Prostate gland (tissue), 2 donors: Measurements from ENCODE around the gene ZNF862. TPM values are rescaled to one million over a fixed set of nuclear protein-coding genes. Genes with fewer than 3 reads are reported as not detected.

Experiments
- DNase-seq: peaks from one replicate; pipeline ENCODE4 v3.0.0-alpha.2; 2019; ENCODE audit warnings: low spot score
- H3K27ac ChIP-seq, 2 donors: fragments of 200-600 bp; sonication (generic); 2 replicates each; pipeline ENCODE4 v1.5.1; 2017 to 2019
- H3K27me3 ChIP-seq: fragments of 200-600 bp; sonication (generic); replicated peaks from 2 replicates; pipeline ENCODE4 v1.5.1; 2019; ENCODE audit not compliant: insufficient read depth
- H3K36me3 ChIP-seq, 2 donors: fragments of 200-600 bp; sonication (generic); 1 replicate in 1 of 2; 2 replicates in 1 of 2; pipeline versions ENCODE4 v1.5.1 to v1.8.1; 2017 to 2019
- H3K4me1 ChIP-seq: fragments of 200-600 bp; sonication (generic); replicated peaks from 2 replicates; pipeline ENCODE4 v1.5.1; 2019
- H3K4me3 ChIP-seq, 2 donors: fragments of 200-600 bp; sonication (generic); 2 replicates each; pipeline ENCODE4 v1.5.1; 2017 to 2019
- H3K9me3 ChIP-seq: fragments of 200-600 bp; sonication (generic); 2 replicates; pipeline ENCODE4 v1.5.1; 2017
- CTCF ChIP-seq, 4 experiments: fragments of 200-600 bp in 2 of 4; fragments of 450-650 bp in 2 of 4; sonication (generic) in 2 of 4; IDR thresholded peaks; 1 replicate in 3 of 4; 2 replicates in 1 of 4; pipeline ENCODE4 v1.5.1; 2016 to 2019; ENCODE audit warnings: antibody characterized with exemption in 4 of 4, mild to moderate bottlenecking in 2 of 4, moderate library complexity in 2 of 4
- POLR2A ChIP-seq: fragments of 450-650 bp; IDR thresholded peaks from one replicate; pipeline ENCODE4 v1.6.1; 2016; ENCODE audit warnings: antibody characterized with exemption, mild to moderate bottlenecking
- POLR2AphosphoS5 ChIP-seq: sonication (generic); formaldehyde crosslinking; IDR thresholded peaks from one replicate; pipeline ENCODE4 v1.6.1; 2017; ENCODE audit warnings: antibody characterized with exemption
- WGBS: methylation state at CpG from one replicate; pipeline ENCODE4 v1.1.5; 2018; 5-methylcytosine and 5-hydroxymethylcytosine counted together
- intact Hi-C: fragments of 100-400 bp; cut with DNase I; formaldehyde crosslinking; loops from one replicate; pipeline ENCODE4 v1.14.2; 2022
- total RNA-seq, 2 donors: library from RNA; depleted of rRNA; stranded (reverse); fragments of >200 nt; gene quantifications; one replicate each; pipeline ENCODE4 v1.1.0, GENCODE V29; 2016

The ZNF862 gene
- total RNA-seq, 2 donors from 2014 or later: 19.8 to 25.4 TPM

- intact Hi-C loops: no loop called here
- Histone ChIP-seq H3K4me1 (no peaks in the 10 kb centered on the region), H3K27ac (no peak overlapping the region), H3K27me3 (no peaks in the 10 kb centered on the region), H3K36me3 (no peaks in the 10 kb centered on the region), H3K4me3 (no peak overlapping the region), H3K9me3 (no peaks in the 10 kb centered on the region)
- no peak for DNase-seq
- 87% methylated on average over 15 of the region's 16 CpGs for WGBS
- TF ChIP-seq POLR2A (no peak), POLR2AphosphoS5 (no peak), CTCF (IDR thresholded peaks at IDR 0.05) (no peak)
Observed at GRCh38 chr7:149811831-149812490, 26.2 kb upstream of the ZNF862 start.

GRCh38 chr7:149813254-149814035 is 24.7 kb upstream of the ZNF862 start:
- no peak overlapping the region for H3K27ac ChIP-seq
- H3K27me3 ChIP-seq: no peaks in the 10 kb centered on the region
- no peaks in the 10 kb centered on the region for H3K4me1 ChIP-seq
- H3K36me3 ChIP-seq: no peaks in the 10 kb centered on the region
- H3K9me3 ChIP-seq: no peaks in the 10 kb centered on the region
- H3K4me3 ChIP-seq: no peak overlapping the region
- TF ChIP-seq CTCF (IDR thresholded peaks at IDR 0.05) (no peak), POLR2AphosphoS5 (no peak), POLR2A (no peak)
- intact Hi-C loops: no loop called here
- 88% methylated on average over 28 of the region's 28 CpGs for WGBS
- DNase-seq: no peak

- no peak overlapping the region for H3K4me3 ChIP-seq
- no peaks in the 10 kb centered on the region for H3K36me3 ChIP-seq
- intact Hi-C loops: no loop called here
- 68% methylated on average over 15 of the region's 15 CpGs for WGBS
- no peak overlapping the region for H3K27ac ChIP-seq
- H3K9me3 ChIP-seq: no peaks in the 10 kb centered on the region
- TF ChIP-seq POLR2AphosphoS5 (no peak), POLR2A (no peak), CTCF (IDR thresholded peaks at IDR 0.05) (no peak)
- DNase-seq: no peak
- no peaks in the 10 kb centered on the region for H3K27me3 ChIP-seq
- no peaks in the 10 kb centered on the region for H3K4me1 ChIP-seq
Observed at GRCh38 chr7:149814494-149814893, 23.7 kb upstream of the ZNF862 start.

- Histone ChIP-seq H3K27ac (no peak overlapping the region), H3K27me3 (no peaks in the 10 kb centered on the region), H3K9me3 (no peaks in the 10 kb centered on the region), H3K4me3 (no peak overlapping the region), H3K36me3 (no peaks in the 10 kb centered on the region), H3K4me1 (no peaks in the 10 kb centered on the region)
- no peak for DNase-seq
- intact Hi-C loops: no loop called here
- TF ChIP-seq POLR2AphosphoS5 (no peak), CTCF (IDR thresholded peaks at IDR 0.05) (no peak), POLR2A (no peak)
- WGBS: 86% methylated on average over 8 of the region's 12 CpGs
Observed at GRCh38 chr7:149815121-149815520, 23.1 kb upstream of the ZNF862 start.
